Right hindlimb (tissue), 1 donor: Measurements from ENCODE around the gene UNC93A.
"Not testable (repeated sequence)": the region's sequence is repeated elsewhere in the genome, so short reads cannot be mapped to it uniquely, and the experiment has no call there.

Experiments
- DNase-seq: peaks from one replicate; pipeline ENCODE4 v3.0.0-alpha.2; 2018

Gene UNC93A

DNA sequence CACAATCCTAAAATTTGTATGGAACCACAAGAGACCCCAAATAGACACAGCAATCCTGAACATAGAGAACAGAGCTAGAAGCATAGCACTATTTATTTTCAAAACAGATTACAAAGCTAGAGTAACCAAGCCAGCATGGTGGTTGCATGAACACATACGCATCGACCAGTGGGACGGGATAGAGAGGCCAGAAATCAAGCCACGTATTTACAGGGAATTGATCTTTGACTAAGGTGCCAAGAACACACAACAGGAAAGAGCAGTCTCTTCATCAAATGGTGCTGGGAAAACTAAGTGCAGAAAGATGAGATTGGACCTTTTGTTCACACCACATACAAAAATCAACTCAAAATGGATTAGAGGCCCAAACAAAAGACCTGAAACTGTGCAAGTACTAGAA, 54.8 kb downstream of the UNC93A start:
- no peak for DNase-seq

DNA sequence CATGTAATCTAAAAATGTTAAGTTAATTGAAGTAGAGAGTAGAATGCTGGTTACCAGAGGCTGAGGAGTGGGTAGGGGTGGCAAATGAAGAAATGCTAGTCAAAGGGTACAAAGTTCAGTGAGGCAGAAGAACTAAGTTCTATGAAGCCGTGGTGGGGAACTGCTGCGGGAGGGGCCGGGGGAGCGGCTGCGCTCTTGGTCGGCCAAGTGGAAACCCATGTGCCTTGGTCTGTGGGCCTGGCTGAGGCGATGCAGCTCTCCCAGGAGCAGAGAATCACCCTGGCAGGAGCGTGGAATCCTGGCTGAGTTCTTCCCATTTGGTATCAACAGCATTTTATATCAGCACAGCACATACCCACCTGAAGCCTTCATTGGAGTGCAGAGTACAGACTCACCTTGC, 56.1 kb downstream of the UNC93A start:
- no peak for DNase-seq

GRCh38 chr6:167349631-167350274, 58.6 kb downstream of the UNC93A start:
- DNase-seq: no peak

- DNase-seq: no peak
Observed at GRCh38 chr6:167350275-167350696, 59.2 kb downstream of the UNC93A start.

DNA sequence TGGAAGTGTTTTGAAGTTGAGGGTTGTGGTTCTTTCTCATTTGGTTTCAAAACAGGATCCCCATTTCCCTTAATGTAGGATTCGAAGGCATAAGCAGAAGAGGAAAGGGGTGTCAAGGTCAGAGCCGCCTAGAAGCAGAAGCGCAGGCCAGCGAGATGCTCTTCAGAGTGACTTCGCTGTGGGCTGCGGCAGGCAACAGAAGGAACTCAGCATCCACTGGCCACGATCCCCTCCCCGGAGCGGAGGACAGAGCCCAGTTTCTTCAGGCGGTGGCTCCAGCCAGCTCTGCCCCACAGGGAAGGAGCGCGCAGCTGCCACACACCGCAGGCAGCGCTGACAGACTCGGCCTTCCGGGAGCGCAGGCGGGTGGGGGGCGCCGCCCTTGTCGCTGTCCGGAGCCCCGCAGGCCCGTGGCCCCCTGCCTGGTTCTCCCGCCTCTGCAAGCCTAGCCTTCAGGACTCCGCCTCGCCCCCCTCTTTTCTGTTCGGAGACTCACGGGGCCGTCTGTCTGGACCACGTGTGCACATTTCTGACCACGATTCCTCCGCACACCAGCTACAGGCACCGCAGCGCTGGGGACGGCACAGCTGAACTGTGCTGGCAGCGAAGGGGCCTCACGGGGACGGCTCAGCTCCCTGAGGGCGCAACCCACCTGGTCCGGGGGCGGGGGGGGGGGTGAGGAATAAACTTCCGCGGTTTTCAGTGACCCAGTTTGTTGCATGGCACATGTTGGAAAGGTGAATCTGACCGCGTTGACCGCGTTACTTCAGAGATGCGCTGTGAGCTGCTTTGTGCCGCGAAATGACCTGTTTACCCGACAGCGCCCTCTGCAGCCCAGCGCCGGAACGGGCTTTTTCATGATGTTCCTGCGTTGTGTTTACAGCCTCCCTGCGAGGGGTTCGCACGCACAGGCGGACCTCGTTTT, 59.9 kb downstream of the UNC93A start:
- DNase-seq: peak; percentile 84

- DNase-seq: no peak
Observed at GRCh38 chr6:167351656-167352345, 60.7 kb downstream of the UNC93A start.

DNA sequence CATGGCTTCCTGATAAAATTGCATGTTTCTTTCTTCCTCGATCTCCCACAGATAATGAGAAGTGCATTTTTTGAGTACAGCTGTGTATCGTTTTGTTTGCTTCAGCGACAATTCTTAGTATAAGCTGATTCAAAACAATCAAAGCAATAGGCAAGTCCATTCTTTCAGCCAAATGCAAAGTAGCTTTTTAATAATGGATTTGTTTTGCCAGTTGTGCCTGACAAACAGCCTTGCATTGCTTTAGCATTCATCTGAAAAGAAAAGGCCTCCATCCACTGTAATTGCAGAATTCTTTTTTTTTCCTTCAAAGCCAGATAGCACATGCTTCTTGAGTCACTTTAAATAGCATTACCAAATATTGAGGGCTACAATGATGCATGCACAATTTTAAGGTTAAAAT, 65.8 kb downstream of the UNC93A start:
- DNase-seq: no peak

DNA sequence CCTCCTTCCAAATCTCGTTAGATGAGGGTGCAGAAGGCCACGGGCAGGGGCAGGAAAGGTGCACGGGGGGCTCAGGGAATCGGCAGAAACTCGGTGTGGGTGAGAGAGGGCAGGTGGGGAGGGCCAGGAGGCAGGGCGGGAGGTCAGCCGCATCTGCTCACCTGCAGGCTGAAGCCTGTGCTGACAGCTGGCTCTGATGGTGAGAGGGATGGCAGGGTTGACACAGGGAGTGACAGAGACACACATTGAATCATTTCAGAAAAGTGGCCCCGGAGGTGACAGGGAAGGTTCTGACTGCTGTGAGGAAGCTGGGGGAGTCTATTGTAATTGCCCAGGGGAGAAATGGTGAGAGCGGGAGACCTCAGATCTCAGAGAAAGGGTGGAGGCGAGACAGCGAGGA, 67.3 kb downstream of the UNC93A start:
- DNase-seq: not testable (repeated sequence)

GRCh38 chr6:167361170-167361569, 70.1 kb downstream of the UNC93A start:
- DNase-seq: not testable (repeated sequence)
